ENCODE data around the gene SLC23A1.

GRCh38 chr5:139392678-139393496 is 9.8 kb upstream of the SLC23A1 start:
- TF ChIP-seq RARB (CRISPR knock-in tag; IDR thresholded peaks at IDR 0.05) (no peak), CTCF (IDR thresholded peaks at IDR 0.05) (peak; percentile 86), JUN (IDR thresholded peaks at IDR 0.05) (peak in 1 of 2 experiments; percentile 28; a peak in 2 of 5 replicates), CEBPB (IDR thresholded peaks at IDR 0.05) (no peak), REST (IDR thresholded peaks at IDR 0.05) (0 out of 2 replicates have a peak, but pooled peaks have one; percentile 40), JUNB (IDR thresholded peaks at IDR 0.05) (no peak), PHF8 (IDR thresholded peaks at IDR 0.05; ENCODE audit: borderline replicate concordance, low read depth) (no peak), MAX (IDR thresholded peaks at IDR 0.05) (peak; percentile 46; the same call in 1 of the 2 replicates), RAD21 (conservative IDR thresholded peaks at IDR 0.05 in 1 of 2, IDR thresholded peaks at IDR 0.05 in 1 of 2) (peak; percentile 87 to 96), MYC (IDR thresholded peaks at IDR 0.05; ENCODE audit: borderline replicate concordance, low read length) (no peak; the same call in 1 of the 2 replicates)

Data from A549 (cell line).